GM21529 (cell line): ENCODE results near the gene STK24.

Source experiments
- ATAC-seq: cut with Tn5 transposase; IDR thresholded peaks from one replicate; pipeline ENCODE4 v1.9.1; 2021; ENCODE audit not compliant: unreplicated experiment

The STK24 gene

GRCh38 chr13:98476538-98476966 lies 100.4 kb downstream of the STK24 start:
- ATAC-seq: peak; percentile 93

GRCh38 chr13:98476106-98476505 lies 100.8 kb downstream of the STK24 start:
- peak; percentile 33 for ATAC-seq

DNA sequence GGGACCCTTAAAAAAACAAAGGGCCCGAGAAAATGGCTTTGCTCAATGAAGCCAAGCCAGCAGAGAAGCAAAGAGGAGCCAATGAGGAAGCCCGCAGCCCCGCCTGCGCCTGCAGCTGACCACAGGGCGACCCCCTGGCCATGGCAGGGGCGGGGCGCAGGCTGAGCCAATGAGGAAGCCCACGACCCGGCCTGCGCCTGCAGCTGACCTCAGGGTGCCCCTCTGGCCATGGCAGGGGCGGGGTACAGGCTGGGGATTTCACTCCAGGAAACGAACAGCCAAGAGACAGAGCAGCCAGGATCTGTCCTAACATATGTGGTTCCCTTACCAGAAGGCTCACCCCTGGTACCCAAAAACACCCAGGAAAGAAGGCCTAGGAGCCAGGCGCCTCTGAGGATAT lies 101.4 kb downstream of the STK24 start:
- ATAC-seq: no peak

DNA sequence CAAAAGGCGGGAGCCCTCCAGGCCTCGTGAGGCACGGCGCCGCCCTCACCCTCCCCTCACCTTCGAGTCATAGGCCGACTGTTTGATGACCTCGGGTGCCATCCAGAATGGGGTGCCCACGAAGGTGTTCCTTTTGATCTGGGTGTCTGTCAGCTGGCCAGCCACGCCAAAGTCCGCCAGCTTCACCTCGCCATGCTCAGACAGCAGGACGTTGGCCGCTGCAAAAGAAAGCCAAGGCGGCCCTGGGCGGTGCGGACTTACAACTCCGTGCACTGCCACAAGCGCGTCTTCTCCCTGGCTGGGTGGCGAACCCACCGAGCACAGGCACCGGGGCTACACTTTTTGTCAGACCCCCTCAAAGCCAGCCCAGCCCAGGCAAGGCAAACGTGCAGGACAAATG lies 102.1 kb downstream of the STK24 start:
- no peak for ATAC-seq

DNA sequence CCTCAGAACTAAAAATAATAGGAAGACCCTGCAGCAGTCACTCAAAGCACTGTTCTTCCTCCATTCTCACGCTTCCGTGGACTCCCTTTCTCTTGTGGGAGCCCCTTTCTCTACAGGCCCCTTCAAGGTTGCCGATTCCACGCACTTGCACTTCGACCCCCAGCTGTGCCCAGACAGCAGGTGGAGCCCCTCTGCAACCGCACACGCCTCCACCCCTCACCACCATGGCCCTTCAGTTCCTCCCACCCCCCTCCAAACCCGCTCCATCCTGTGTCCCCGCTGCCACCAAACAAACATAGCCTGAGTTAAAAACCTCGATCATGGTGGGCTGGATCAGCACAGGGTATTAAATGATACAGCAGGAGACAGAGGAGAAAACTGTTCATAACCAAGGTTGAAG lies 102.6 kb downstream of the STK24 start:
- ATAC-seq: no peak

DNA sequence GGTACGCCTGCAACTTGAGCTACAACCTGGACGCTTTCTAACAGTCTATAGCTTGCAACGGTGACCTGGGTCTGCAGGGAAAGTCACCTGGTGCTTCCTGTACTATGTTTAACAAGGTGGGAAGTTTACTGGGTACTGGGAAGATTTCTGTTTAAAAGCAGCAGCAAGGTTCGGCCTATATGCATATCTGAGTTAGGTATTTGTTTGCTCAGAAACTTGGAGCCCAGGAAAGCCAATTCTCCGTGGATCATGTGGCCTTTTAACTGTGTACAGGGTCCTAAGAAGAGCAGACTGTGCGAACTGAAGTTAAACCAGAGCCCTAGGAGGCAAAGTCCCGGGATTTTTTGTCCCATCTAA lies 103.1 kb downstream of the STK24 start:
- no peak for ATAC-seq

GRCh38 chr13:98473135-98473787 lies 103.6 kb downstream of the STK24 start:
- ATAC-seq: no peak

DNA sequence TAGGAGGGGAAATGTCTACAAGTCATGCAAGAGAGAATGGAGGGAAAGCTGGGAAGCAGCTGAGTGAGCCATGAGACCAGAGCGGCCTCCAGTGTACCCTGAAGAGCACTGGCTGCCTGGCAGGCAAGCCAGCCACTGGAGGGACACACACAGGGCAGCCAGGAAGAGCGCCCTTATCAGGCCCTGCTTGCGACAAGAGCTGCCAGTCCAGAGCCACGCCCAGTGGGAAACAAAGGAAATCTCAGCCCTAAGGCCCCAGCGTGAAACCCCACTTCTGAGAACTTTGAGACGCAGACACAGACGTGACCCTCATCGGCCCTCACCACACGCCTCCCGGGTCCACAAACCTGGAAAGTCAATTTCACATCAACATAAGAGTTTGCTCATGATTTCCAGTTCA lies 105.0 kb downstream of the STK24 start:
- ATAC-seq: no peak

DNA sequence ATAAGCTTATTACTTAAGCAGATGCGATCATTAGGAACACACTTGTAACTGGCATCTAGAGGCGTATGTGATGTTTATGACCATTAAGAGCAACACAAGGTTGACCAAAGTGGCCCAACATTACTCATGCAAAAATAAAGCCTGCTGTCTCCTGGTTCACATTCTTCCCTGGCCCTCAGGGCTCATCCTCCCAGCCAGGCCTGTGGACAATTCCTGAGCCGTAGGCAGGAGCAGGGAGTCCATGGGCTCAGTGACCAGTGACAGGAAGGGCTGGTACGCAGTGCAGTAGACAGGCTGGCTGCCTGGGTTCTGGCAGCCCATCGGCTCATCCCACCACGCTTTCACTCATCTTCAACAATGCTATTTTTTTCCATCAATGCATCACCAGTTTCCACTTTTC lies 106.0 kb downstream of the STK24 start:
- ATAC-seq: no peak

DNA sequence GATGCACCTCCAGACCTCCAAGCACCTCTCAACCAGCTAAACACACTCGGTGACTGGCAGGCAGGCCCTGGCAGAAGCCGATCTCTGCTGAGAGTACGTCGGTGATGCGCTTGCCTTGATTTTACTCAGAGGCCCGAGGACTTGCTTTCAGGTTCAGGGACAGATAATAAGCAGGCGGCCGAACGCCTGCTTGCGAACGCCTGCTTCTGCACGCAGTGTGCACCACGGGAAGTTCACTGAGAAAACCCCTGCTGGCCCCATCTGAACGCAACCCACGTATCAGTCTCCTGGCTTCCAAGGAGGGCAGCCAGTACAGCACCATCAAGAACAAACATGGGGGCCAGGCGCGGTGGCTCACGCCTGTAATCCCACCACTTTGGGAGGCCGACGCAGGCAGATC lies 108.0 kb downstream of the STK24 start:
- no peak for ATAC-seq

DNA sequence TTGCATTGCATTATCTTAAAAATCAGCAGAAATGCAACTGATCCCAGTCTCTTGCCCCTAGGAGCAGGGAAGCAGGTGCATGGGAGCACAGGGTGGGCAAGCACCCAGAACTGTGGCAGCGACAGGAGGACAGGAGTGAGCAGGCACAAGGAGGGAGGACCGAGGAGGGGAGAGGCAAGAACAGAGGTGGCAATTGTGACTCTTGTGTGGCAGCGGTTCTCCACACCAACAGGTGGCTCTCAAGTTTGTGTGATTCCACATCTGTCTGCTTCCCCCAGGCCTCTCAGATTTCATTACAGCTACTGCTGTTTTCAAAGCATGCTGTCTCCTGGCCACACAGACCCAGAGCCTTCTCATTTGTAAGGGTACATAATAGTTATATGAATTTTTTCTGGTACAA lies 108.5 kb downstream of the STK24 start:
- no peak for ATAC-seq

- ATAC-seq: no peak
Observed at GRCh38 chr13:98467263-98467985, 109.5 kb downstream of the STK24 start.

DNA sequence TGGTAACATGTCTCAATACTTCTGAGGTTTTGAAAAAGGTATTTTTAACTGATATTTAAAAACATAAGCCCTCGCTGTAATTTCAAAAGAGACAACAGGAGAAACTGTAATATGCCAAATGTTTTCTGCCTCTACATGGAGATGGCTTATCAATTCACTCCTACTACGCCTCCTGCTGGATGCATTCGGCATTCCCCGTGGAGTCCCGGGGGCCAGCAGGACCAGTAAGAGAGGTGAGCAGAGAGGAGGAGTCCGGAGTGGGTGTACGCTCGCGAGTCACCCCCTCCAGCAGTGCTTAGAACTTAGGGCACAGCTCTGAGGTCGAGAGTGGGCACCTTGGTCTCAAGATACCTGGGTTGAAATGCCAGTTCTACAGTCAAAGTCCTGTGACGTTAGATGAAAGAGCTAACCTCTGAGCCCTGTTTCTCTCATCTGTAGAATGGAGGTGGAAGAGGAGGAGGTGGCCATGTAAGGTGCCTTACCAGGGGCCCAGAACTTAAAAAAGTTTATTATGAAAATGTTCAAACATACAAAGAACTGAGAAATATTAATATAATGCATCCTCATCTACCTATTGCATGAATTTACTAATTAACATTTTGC lies 110.2 kb downstream of the STK24 start:
- peak; percentile 57 for ATAC-seq

- ATAC-seq: no peak
Observed at GRCh38 chr13:98462946-98463345, 114.0 kb downstream of the STK24 start.

- ATAC-seq: no peak
Observed at GRCh38 chr13:98462241-98462882, 114.5 kb downstream of the STK24 start.

DNA sequence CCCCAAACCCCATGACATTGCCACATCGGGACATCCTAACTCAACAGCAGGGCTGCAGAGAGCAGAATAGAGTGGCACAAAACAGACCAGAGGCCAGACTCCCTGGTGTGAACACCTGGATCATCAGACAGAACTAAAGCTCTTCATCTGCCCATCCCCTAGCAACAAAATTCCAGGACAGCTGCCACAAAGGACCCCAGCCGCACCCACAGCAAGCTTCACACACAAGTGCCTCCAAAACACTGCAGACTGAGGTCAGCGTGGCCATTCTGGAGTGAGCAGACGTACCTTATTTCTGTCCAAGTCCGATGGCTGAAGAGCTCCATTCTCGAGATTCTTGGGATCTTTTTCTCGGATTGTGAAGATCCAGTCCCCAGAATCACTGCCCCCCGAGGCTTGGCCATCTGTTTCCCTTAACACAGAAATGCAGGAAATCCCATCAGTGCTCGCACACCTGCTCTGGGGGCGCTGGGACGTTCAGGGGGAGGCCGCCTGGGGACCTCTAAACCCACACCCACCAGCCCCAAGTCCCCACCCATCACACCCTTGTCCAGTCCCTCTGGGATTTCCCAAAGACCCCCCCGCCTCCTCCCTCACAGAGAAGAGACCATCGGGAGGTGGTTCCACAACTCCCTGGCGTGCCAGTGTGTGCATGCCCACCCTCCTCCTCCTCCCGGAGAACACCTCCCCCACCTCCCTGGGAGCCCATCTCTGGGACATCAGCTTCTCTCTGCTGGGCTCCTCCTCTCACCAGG lies 115.2 kb downstream of the STK24 start:
- no peak for ATAC-seq

- ATAC-seq: no peak
Observed at GRCh38 chr13:98460516-98460915, 116.4 kb downstream of the STK24 start.

DNA sequence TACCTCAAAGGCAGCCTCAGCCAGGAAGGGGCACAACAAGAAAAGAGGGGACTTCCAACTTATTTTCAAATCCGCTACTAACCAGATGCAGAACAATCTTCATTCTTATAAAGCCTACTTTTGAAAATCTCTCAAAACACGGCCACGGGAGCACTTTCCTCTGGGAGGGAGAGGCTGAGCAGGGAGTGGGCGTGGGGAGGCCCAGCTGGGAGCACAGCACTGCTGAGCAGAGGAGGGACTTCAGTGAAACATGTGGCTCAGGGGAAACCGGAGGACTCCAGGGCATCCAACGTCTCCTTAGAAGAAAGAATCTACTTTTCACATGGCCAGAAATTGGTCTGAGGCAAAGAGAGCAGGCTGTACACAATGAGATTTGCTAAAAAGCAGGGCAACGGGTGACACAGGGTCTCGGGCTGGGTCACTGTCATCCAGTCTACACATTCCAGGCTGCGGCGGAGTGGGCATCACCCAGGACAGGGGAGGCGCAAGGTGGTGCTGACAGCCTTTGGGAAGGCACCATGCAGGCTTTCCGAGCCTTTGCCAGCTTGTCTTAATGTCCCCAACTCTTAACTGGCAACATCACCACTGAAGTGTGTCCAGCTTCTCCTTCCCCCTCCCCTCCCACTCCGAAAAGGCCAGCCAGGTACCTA lies 117.1 kb downstream of the STK24 start:
- no peak for ATAC-seq

DNA sequence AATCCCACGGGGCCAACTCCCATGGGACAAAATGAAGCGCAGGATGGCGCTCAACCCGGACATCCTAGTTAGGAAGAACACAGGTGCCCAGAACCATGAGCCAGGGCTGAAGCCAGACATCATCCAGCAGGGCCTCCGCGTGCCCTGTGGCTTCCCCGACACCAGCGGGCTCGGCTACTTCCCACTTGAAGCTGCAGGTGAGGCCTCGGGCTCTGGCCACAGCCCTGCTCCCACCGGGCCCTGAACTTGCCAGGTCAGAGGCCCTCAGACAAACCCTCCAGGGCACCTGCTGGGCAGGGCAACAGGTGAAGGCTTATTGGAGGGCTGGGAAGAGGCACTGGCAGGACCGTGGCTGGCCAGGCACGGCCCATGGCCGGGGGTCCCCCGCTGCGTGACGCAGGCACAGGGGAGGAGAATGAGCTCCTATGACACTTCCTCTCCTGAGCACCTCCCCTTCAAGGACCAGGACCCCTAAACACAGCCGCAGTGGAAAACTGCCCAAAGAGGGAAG lies 117.7 kb downstream of the STK24 start:
- no peak for ATAC-seq

DNA sequence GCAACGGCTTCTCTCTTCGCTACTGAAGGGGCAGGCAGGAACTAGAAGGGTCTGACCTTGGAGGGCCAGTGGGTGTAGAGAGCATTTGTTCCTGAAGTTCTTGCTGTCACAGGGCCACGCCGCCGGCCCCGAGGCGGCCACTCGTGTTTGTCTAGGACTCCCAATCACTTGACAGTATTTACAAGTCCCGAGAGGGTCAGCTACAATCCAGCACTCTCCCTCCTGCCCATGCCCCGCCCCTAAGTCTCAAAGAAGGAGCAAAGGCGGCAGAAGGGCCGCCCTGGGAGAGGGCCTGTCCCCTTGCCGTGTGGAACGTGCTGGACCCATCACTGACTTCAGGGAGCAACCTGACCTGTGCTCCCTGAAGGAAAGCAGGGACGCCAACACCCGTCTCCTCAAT lies 118.5 kb downstream of the STK24 start:
- ATAC-seq: no peak

GRCh38 chr13:98457053-98457452 lies 119.9 kb downstream of the STK24 start:
- no peak for ATAC-seq
